SK-N-SH treated with all-trans-retinoic acid at 6 μM for 48 hours (cell line): ENCODE results near the gene CNPPD1.

Source experiments
- ATAC-seq: fragments of 200-7000 bp; cut with Tn5 transposase; 3 replicates; pipeline ENCODE4 v1.9.1; 2020; ENCODE audit warnings: mild to moderate bottlenecking, moderate library complexity
- ARNTL ChIP-seq: fragments of 450-650 bp; formaldehyde crosslinking; IDR thresholded peaks from 2 replicates; pipeline ENCODE4 v1.5.0; 2020; ENCODE audit warnings: low read depth, mild to moderate bottlenecking, moderate library complexity, borderline replicate concordance
- BACH2 ChIP-seq: fragments of 250-450 bp; sonication (Bioruptor Pico); IDR thresholded peaks from 2 replicates; pipeline ENCODE4 v1.9.0; 2021; ENCODE audit warnings: mild to moderate bottlenecking, borderline replicate concordance
- CSDC2 ChIP-seq: fragments of 250-450 bp; sonication (Bioruptor Pico); IDR thresholded peaks from 2 replicates; pipeline ENCODE4 v1.5.0; 2020; ENCODE audit warnings: mild to moderate bottlenecking, moderate library complexity
- CSRNP3 ChIP-seq: fragments of 250-450 bp; sonication (Bioruptor Pico); IDR thresholded peaks from 2 replicates; pipeline ENCODE4 v1.5.1; 2021; ENCODE audit warnings: mild to moderate bottlenecking, moderate library complexity
- ESRRG ChIP-seq: fragments of 250-450 bp; sonication (Bioruptor Pico); IDR thresholded peaks from 2 replicates; pipeline ENCODE4 v1.6.1; 2021; ENCODE audit warnings: mild to moderate bottlenecking
- GLIS3 ChIP-seq: fragments of 250-450 bp; sonication (Bioruptor Pico); IDR thresholded peaks from 2 replicates; pipeline ENCODE4 v1.5.0; 2020; ENCODE audit warnings: mild to moderate bottlenecking, moderate library complexity
- ISL1 ChIP-seq: fragments of 250-450 bp; sonication (Bioruptor Pico); IDR thresholded peaks from 2 replicates; pipeline ENCODE4 v2.1.2; 2022; ENCODE audit warnings: mild to moderate bottlenecking, moderate library complexity
- OSR1 ChIP-seq: fragments of 250-450 bp; sonication (Bioruptor Pico); IDR thresholded peaks from 2 replicates; pipeline ENCODE4 v1.8.0; 2022; ENCODE audit warnings: moderate library complexity, mild to moderate bottlenecking, inconsistent platforms
- RARB ChIP-seq: fragments of 250-450 bp; sonication (Bioruptor Pico); IDR thresholded peaks from 2 replicates; pipeline ENCODE4 v1.8.0; 2021; ENCODE audit warnings: mild to moderate bottlenecking, moderate library complexity
- SNAI2 ChIP-seq: fragments of 250-450 bp; sonication (Bioruptor Pico); IDR thresholded peaks from 2 replicates; pipeline ENCODE4 v1.5.0; 2020; ENCODE audit warnings: mild to moderate bottlenecking, moderate library complexity
- TCF4 ChIP-seq: fragments of 250-450 bp; sonication (Bioruptor Pico); IDR thresholded peaks from 2 replicates; pipeline ENCODE4 v1.8.0; 2021; ENCODE audit warnings: mild to moderate bottlenecking, moderate library complexity, borderline replicate concordance
- TOX ChIP-seq: fragments of 250-450 bp; sonication (Bioruptor Pico); IDR thresholded peaks from 2 replicates; pipeline ENCODE4 v1.8.0; 2021; ENCODE audit warnings: mild to moderate bottlenecking, moderate library complexity, borderline replicate concordance
- ZC3H10 ChIP-seq: fragments of 250-450 bp; sonication (Bioruptor Pico); IDR thresholded peaks from 2 replicates; pipeline ENCODE4 v1.5.1; 2021; ENCODE audit warnings: mild to moderate bottlenecking, moderate library complexity
- ZFP3 ChIP-seq: fragments of 250-450 bp; sonication (Bioruptor Pico); IDR thresholded peaks from 2 replicates; pipeline ENCODE4 v1.5.0; 2020; ENCODE audit warnings: mild to moderate bottlenecking, moderate library complexity
- ZFP30 ChIP-seq: fragments of 450-650 bp; formaldehyde crosslinking; IDR thresholded peaks from 2 replicates; pipeline ENCODE4 v1.5.0; 2022; ENCODE audit warnings: mild to moderate bottlenecking, moderate library complexity
- ZNF565 ChIP-seq: fragments of 450-650 bp; formaldehyde crosslinking; conservative IDR thresholded peaks from 2 replicates; pipeline ENCODE4 v1.5.0; 2020; ENCODE audit warnings: low read depth, mild to moderate bottlenecking, moderate library complexity
- ZNF70 ChIP-seq: fragments of 450-650 bp; formaldehyde crosslinking; IDR thresholded peaks from 2 replicates; pipeline ENCODE4 v1.5.0; 2020; ENCODE audit warnings: mild to moderate bottlenecking, moderate library complexity
- ZNF8 ChIP-seq: fragments of 450-650 bp; formaldehyde crosslinking; IDR thresholded peaks from 2 replicates; pipeline ENCODE4 v1.5.0; 2020; ENCODE audit warnings: mild to moderate bottlenecking, moderate library complexity
- TF ChIP-seq, protein P1 (sequence below): fragments of 250-450 bp; sonication (Bioruptor Pico); IDR thresholded peaks from 2 replicates; pipeline ENCODE4 v1.8.0; 2021; ENCODE audit warnings: low read depth, mild to moderate bottlenecking, moderate library complexity, borderline replicate concordance
- TF ChIP-seq, protein P2 (sequence below): fragments of 250-450 bp; sonication (Bioruptor Pico); IDR thresholded peaks from 2 replicates; pipeline ENCODE4 v1.5.0; 2020; ENCODE audit warnings: mild to moderate bottlenecking, moderate library complexity
- TF ChIP-seq, protein P3 (sequence below): fragments of 250-450 bp; sonication (Bioruptor Pico); IDR thresholded peaks from 2 replicates; pipeline ENCODE4 v1.8.0; 2020; ENCODE audit warnings: mild to moderate bottlenecking, moderate library complexity, borderline replicate concordance

CNPPD1 gene

DNA sequence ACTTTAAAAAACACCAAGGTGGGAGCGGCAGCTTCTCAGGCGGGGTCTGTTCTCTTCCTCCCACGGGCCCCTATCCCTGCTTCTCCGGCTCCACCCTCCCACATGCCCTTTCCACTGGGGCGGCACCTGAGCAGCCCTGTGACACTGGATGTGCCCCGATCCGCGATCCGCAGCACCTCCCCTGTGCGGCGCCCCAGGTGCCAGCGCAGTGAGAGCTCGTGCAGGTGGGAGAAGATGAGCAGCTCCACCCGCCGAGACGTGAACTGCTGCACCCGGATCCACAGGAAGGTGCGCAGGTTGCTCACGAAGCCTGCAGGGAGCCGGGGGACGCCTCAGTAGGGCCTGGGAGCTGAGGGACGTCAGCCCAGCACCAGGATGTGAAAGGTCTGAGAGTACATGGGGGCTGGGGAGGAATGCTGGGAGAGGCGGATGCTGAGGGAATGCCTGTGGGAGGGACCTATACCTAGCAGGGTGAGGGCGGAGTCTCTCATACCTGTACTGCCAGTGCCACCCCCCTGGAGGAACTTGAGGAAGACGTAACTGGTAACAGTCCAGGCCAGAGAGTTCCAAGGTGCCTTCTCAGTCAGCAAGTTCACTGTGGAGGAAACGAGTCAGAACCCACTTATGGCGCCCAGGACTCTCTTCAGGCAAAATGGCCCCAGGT is 39.3 kb upstream of the CNPPD1 start:
- TF ChIP-seq, protein P1, sequence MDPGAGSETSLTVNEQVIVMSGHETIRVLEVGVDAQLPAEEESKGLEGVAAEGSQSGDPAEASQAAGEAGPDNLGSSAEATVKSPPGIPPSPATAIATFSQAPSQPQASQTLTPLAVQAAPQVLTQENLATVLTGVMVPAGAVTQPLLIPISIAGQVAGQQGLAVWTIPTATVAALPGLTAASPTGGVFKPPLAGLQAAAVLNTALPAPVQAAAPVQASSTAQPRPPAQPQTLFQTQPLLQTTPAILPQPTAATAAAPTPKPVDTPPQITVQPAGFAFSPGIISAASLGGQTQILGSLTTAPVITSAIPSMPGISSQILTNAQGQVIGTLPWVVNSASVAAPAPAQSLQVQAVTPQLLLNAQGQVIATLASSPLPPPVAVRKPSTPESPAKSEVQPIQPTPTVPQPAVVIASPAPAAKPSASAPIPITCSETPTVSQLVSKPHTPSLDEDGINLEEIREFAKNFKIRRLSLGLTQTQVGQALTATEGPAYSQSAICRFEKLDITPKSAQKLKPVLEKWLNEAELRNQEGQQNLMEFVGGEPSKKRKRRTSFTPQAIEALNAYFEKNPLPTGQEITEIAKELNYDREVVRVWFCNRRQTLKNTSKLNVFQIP (CRISPR knock-in tag), result no peak
- TF ChIP-seq TOX (CRISPR knock-in tag) (no peak), ZNF8 (CRISPR knock-in tag) (no peak), OSR1 (CRISPR knock-in tag) (no peak), CSRNP3 (CRISPR knock-in tag) (no peak), ZFP30 (CRISPR knock-in tag) (no peak), ARNTL (CRISPR knock-in tag) (no peak), ZNF565 (CRISPR knock-in tag) (no peak), ZNF70 (CRISPR knock-in tag) (no peak), BACH2 (no peak), ISL1 (CRISPR knock-in tag) (no peak), GLIS3 (CRISPR knock-in tag) (no peak), CSDC2 (no peak), ZFP3 (CRISPR knock-in tag) (no peak)
- TF ChIP-seq, protein P2, sequence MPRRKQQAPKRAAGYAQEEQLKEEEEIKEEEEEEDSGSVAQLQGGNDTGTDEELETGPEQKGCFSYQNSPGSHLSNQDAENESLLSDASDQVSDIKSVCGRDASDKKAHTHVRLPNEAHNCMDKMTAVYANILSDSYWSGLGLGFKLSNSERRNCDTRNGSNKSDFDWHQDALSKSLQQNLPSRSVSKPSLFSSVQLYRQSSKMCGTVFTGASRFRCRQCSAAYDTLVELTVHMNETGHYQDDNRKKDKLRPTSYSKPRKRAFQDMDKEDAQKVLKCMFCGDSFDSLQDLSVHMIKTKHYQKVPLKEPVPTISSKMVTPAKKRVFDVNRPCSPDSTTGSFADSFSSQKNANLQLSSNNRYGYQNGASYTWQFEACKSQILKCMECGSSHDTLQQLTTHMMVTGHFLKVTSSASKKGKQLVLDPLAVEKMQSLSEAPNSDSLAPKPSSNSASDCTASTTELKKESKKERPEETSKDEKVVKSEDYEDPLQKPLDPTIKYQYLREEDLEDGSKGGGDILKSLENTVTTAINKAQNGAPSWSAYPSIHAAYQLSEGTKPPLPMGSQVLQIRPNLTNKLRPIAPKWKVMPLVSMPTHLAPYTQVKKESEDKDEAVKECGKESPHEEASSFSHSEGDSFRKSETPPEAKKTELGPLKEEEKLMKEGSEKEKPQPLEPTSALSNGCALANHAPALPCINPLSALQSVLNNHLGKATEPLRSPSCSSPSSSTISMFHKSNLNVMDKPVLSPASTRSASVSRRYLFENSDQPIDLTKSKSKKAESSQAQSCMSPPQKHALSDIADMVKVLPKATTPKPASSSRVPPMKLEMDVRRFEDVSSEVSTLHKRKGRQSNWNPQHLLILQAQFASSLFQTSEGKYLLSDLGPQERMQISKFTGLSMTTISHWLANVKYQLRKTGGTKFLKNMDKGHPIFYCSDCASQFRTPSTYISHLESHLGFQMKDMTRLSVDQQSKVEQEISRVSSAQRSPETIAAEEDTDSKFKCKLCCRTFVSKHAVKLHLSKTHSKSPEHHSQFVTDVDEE, result no peak
- TF ChIP-seq, protein P3, sequence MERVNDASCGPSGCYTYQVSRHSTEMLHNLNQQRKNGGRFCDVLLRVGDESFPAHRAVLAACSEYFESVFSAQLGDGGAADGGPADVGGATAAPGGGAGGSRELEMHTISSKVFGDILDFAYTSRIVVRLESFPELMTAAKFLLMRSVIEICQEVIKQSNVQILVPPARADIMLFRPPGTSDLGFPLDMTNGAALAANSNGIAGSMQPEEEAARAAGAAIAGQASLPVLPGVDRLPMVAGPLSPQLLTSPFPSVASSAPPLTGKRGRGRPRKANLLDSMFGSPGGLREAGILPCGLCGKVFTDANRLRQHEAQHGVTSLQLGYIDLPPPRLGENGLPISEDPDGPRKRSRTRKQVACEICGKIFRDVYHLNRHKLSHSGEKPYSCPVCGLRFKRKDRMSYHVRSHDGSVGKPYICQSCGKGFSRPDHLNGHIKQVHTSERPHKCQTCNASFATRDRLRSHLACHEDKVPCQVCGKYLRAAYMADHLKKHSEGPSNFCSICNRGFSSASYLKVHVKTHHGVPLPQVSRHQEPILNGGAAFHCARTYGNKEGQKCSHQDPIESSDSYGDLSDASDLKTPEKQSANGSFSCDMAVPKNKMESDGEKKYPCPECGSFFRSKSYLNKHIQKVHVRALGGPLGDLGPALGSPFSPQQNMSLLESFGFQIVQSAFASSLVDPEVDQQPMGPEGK (CRISPR knock-in tag), result no peak
- ATAC-seq, result no peak

DNA sequence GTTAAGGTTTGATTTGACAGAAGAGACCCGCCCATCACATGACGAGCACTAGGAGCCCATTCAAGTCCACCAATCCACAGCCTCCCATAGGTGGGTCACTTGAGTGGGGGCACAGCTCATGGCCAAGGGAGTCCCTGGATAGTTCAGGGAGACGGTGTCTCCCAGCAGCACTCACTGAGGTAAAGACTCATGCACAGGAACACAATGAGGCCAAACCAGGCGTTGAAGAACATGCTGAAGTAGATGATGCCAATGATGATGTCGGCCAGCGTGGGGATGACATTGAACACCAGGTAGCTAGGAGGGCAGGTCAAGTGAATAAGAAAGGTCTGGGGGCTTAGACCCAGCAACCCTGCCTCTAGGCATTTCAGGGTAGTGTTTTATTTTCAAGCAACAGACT is 38.1 kb upstream of the CNPPD1 start:
- no peak for ATAC-seq
- TF ChIP-seq CSDC2, result no peak
- no peak for TF ChIP-seq SNAI2 (CRISPR knock-in tag)
- no peak for TF ChIP-seq CSRNP3 (CRISPR knock-in tag)
- TF ChIP-seq, protein P2, result no peak
- TF ChIP-seq ZNF70 (CRISPR knock-in tag), result no peak

DNA sequence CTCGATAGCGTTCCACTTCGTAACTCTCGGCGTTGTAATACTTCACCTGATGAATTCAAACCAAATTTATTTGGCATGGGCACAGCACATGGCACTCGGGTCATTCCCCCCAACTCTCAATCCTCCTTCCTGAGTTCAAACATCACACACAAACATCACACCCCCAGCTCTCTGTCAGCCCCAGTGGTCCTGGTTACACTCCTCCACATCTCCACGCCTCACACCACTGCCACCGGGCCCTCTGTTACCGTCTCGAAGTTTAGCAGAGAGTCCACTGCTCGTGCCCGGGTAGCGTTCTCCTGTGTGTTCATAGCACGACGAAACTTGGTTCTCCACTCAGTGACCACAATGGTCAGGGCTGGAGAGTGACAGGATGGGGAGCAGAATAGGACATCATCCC is 37.4 kb upstream of the CNPPD1 start:
- no peak for ATAC-seq
- TF ChIP-seq RARB (CRISPR knock-in tag) (no peak), GLIS3 (CRISPR knock-in tag) (no peak), ZC3H10 (CRISPR knock-in tag) (no peak), ZFP3 (CRISPR knock-in tag) (no peak), TCF4 (CRISPR knock-in tag) (no peak), ESRRG (CRISPR knock-in tag) (no peak)
- TF ChIP-seq, protein P1 (CRISPR knock-in tag), result no peak
- TF ChIP-seq, protein P2, result no peak
